PC-9 (cell line): ENCODE measurements around the gene PLEKHG4B. TPM values are rescaled to one million over a fixed set of nuclear protein-coding genes. Genes with fewer than 3 reads are reported as not detected.

Experiments used
- BruUV-seq: library from RNA; stranded (reverse); fragments of 400-500 nt; replicated peaks from 2 replicates; lab custom pipeline; 2021; lab: Mats Ljungman, UMichigan
- CTCF ChIA-PET: fragments of 300-600 bp; sonication (Branson Sonifier 250); formaldehyde crosslinking; loops from one replicate; lab custom pipeline; 2022; ENCODE audit warnings: antibody characterized with exemption; lab: Charles Lee
- POLR2A ChIA-PET: fragments of 300-600 bp; sonication (Branson Sonifier 250); formaldehyde crosslinking; loops from one replicate; lab custom pipeline; 2022; ENCODE audit warnings: antibody characterized with exemption; ENCODE audit not compliant: unreplicated experiment; lab: Charles Lee
- DNase-seq, 2 experiments: peaks; one replicate each; pipeline versions ENCODE4 v3.0.0 to v3.0.0-alpha.2; 2015 to 2022; ENCODE audit warnings: mixed read lengths in 1 of 2
- H2AFZ ChIP-seq: fragments of 200-600 bp; sonication (generic); 2 replicates; pipeline ENCODE4 v1.8.1; 2017; ENCODE audit warnings: antibody characterized with exemption
- H3F3A ChIP-seq: fragments of 200-600 bp; sonication (generic); 2 replicates; pipeline ENCODE4 v1.8.1; 2017; ENCODE audit warnings: antibody characterized with exemption, mild to moderate bottlenecking, low read depth; ENCODE audit not compliant: insufficient read depth
- H3K27ac ChIP-seq: fragments of 200-600 bp; sonication (generic); 2 replicates; pipeline ENCODE4 v1.6.1; 2016; ENCODE audit warnings: mixed run types
- H3K27me3 ChIP-seq: fragments of 200-600 bp; sonication (generic); 2 replicates; pipeline ENCODE4 v1.6.1; 2016; ENCODE audit warnings: low read depth, mixed run types; ENCODE audit not compliant: insufficient read depth
- H3K36me3 ChIP-seq: fragments of 200-600 bp; sonication (generic); 2 replicates; pipeline ENCODE4 v1.6.1; 2016; ENCODE audit warnings: low read depth, mixed run types
- H3K4me1 ChIP-seq: fragments of 200-600 bp; sonication (generic); replicated peaks from 2 replicates; pipeline ENCODE4 v1.6.1; 2016; ENCODE audit warnings: mixed run types; ENCODE audit not compliant: insufficient read depth
- H3K4me2 ChIP-seq: fragments of 200-600 bp; sonication (generic); 2 replicates; pipeline ENCODE4 v1.6.1; 2017; ENCODE audit warnings: mixed run types
- H3K4me3 ChIP-seq: fragments of 200-600 bp; sonication (generic); 2 replicates; pipeline ENCODE4 v1.6.1; 2016; ENCODE audit warnings: mixed run types
- H3K79me2 ChIP-seq: fragments of 200-600 bp; sonication (generic); 2 replicates; pipeline ENCODE4 v1.6.1; 2017; ENCODE audit warnings: low read depth, mixed run types
- H3K9me2 ChIP-seq: fragments of 200-600 bp; sonication (generic); 2 replicates; pipeline ENCODE4 v1.8.1; 2017; ENCODE audit warnings: mild to moderate bottlenecking; ENCODE audit not compliant: insufficient read depth
- H3K9me3 ChIP-seq: fragments of 200-600 bp; sonication (generic); 2 replicates; pipeline ENCODE4 v1.8.1; 2016; ENCODE audit warnings: low read depth; ENCODE audit not compliant: insufficient read depth
- H4K20me1 ChIP-seq: fragments of 200-600 bp; sonication (generic); 2 replicates; pipeline ENCODE4 v1.8.1; 2017; ENCODE audit not compliant: insufficient read depth
- CTCF ChIP-seq: fragments of 200-600 bp; sonication (generic); conservative IDR thresholded peaks from 2 replicates; pipeline ENCODE4 v1.6.1; 2017; ENCODE audit warnings: mixed run types, antibody characterized with exemption, mild to moderate bottlenecking, moderate library complexity
- EZH2 ChIP-seq: fragments of 200-600 bp; sonication (generic); IDR thresholded peaks from 2 replicates; pipeline ENCODE4 v1.8.0; 2017; ENCODE audit warnings: antibody characterized with exemption, low read depth
- intact Hi-C: fragments of 100-400 bp; cut with micrococcal nuclease; formaldehyde crosslinking; loops from one replicate; pipeline ENCODE4 v1.10.0; 2022; ENCODE audit not compliant: unreplicated experiment
- total RNA-seq: library from RNA; stranded (reverse); gene quantifications from 2 replicates; pipeline ENCODE4 v1.2.3, GENCODE V29; 2021

Gene PLEKHG4B
- total RNA-seq, 1 experiment from 2014 or later: not detected

DNA sequence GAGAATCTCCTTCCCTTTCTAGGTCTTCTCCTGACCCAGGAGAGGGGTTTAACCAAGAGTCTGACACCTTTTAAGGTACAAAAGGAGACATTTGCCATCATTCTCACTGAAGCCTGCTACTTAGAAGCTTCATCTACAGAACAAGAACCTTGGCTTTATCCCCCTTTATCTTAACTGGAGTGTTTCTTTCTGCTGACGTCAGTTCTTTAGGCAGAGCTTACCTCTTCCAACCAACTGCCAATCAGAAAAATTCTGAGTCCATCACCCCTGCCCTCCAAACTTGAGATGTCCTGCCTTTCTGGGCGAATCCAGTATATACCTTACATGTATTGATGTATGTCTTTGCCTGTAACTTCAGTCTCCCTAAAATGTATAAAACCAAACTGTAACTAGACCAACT is 37.2 kb downstream of the PLEKHG4B start:
- H3K4me1 ChIP-seq: no peaks in the 10 kb centered on the region
- no peak overlapping the region for H3K4me3 ChIP-seq
- CTCF ChIA-PET: no interaction called here
- no peak overlapping the region for H2AFZ ChIP-seq
- no peak for DNase-seq
- TF ChIP-seq EZH2 (no peak), CTCF (no peak)
- intact Hi-C loops: no loop called here
- H3K4me2 ChIP-seq: no peak overlapping the region
- no peaks in the 10 kb centered on the region for H4K20me1 ChIP-seq
- H3K79me2 ChIP-seq: no peaks in the 10 kb centered on the region
- no TSS peak for BruUV-seq
- H3K9me3 ChIP-seq: 0 out of 2 replicates have a peak, but pooled peaks cover 5% of the 10 kb centered on the region
- peaks cover 90% of the 10 kb centered on the region for H3K27me3 ChIP-seq
- POLR2A ChIA-PET: no interaction called here
- H3K9me2 ChIP-seq: no peaks in the 10 kb centered on the region
- H3F3A ChIP-seq: no peaks in the 10 kb centered on the region
- H3K27ac ChIP-seq: no peak overlapping the region
- no peaks in the 10 kb centered on the region for H3K36me3 ChIP-seq

GRCh38 chr5:129820-130219 is 37.9 kb downstream of the PLEKHG4B start:
- no TSS peak for BruUV-seq
- H3K27ac ChIP-seq: no peak overlapping the region
- no peaks in the 10 kb centered on the region for H3K9me2 ChIP-seq
- no peaks in the 10 kb centered on the region for H3K4me1 ChIP-seq
- H3K79me2 ChIP-seq: no peaks in the 10 kb centered on the region
- DNase-seq: no peak
- no peak overlapping the region for H3K4me2 ChIP-seq
- no peak for TF ChIP-seq EZH2
- no peak for TF ChIP-seq CTCF
- H3K36me3 ChIP-seq: no peaks in the 10 kb centered on the region
- no peaks in the 10 kb centered on the region for H4K20me1 ChIP-seq
- POLR2A ChIA-PET: no interaction called here
- H2AFZ ChIP-seq: no peak overlapping the region
- 0 out of 2 replicates have a peak, but pooled peaks cover 5% of the 10 kb centered on the region for H3K9me3 ChIP-seq
- no peak overlapping the region for H3K4me3 ChIP-seq
- peaks cover 90% of the 10 kb centered on the region for H3K27me3 ChIP-seq
- CTCF ChIA-PET: no interaction called here
- intact Hi-C loops: no loop called here
- no peaks in the 10 kb centered on the region for H3F3A ChIP-seq

- Histone ChIP-seq H3K79me2 (no peaks in the 10 kb centered on the region), H3K4me1 (no peaks in the 10 kb centered on the region), H3K4me2 (no peak overlapping the region), H3K4me3 (no peak overlapping the region), H3K36me3 (no peaks in the 10 kb centered on the region), H3K9me3 (0 out of 2 replicates have a peak, but pooled peaks cover 5% of the 10 kb centered on the region), H3K27me3 (peaks cover 84% of the 10 kb centered on the region), H3K27ac (no peak overlapping the region), H3K9me2 (no peaks in the 10 kb centered on the region), H2AFZ (no peak overlapping the region), H4K20me1 (no peaks in the 10 kb centered on the region), H3F3A (no peaks in the 10 kb centered on the region)
- intact Hi-C loops: no loop called here
- DNase-seq: no peak
- no peak for TF ChIP-seq EZH2
- no peak for TF ChIP-seq CTCF
- BruUV-seq: no TSS peak
- ChIA-PET CTCF (no interaction called here), POLR2A (no interaction called here)
These were observed 38.7 kb downstream of the PLEKHG4B start for GRCh38 chr5:130601-131131.
